WERI-Rb-1 (cell line): Measurements from ENCODE around the gene RFTN1.

Source experiments
- DNase-seq: peaks from one replicate; pipeline ENCODE4 v3.0.0-alpha.2; 2020
- H3K27ac ChIP-seq: fragments of 250-450 bp; sonication (Bioruptor Pico); 2 replicates; pipeline ENCODE4 v1.5.1; 2020; ENCODE audit warnings: mild to moderate bottlenecking, moderate library complexity
- H3K27me3 ChIP-seq: fragments of 250-450 bp; sonication (Bioruptor Pico); 2 replicates; pipeline ENCODE4 v1.5.1; 2021; ENCODE audit warnings: mild to moderate bottlenecking, low read depth, moderate library complexity; ENCODE audit not compliant: insufficient read depth, severe bottlenecking
- H3K36me3 ChIP-seq: fragments of 250-450 bp; sonication (Bioruptor Pico); 2 replicates; pipeline ENCODE4 v1.5.1; 2020; ENCODE audit warnings: mild to moderate bottlenecking, moderate library complexity
- H3K4me3 ChIP-seq: 2 replicates; pipeline ENCODE4 v1.5.1; 2011; ENCODE audit warnings: low read depth, mild to moderate bottlenecking, control low read depth, low read length
- H3K9me3 ChIP-seq: fragments of 250-450 bp; sonication (Bioruptor Pico); 2 replicates; pipeline ENCODE4 v1.5.1; 2021; ENCODE audit warnings: mild to moderate bottlenecking, moderate library complexity; ENCODE audit not compliant: severe bottlenecking
- TF ChIP-seq, protein P1 (sequence below): IDR thresholded peaks from 2 replicates; pipeline ENCODE4 v1.5.1; 2011; ENCODE audit warnings: low read depth, mild to moderate bottlenecking, control low read depth, inconsistent platforms, low read length

Gene RFTN1

GRCh38 chr3:16510620-16511319, 2.7 kb downstream of the RFTN1 start:
- no peaks in the 10 kb centered on the region for H3K36me3 ChIP-seq
- H3K27ac ChIP-seq: no peak overlapping the region
- TF ChIP-seq, protein P1, sequence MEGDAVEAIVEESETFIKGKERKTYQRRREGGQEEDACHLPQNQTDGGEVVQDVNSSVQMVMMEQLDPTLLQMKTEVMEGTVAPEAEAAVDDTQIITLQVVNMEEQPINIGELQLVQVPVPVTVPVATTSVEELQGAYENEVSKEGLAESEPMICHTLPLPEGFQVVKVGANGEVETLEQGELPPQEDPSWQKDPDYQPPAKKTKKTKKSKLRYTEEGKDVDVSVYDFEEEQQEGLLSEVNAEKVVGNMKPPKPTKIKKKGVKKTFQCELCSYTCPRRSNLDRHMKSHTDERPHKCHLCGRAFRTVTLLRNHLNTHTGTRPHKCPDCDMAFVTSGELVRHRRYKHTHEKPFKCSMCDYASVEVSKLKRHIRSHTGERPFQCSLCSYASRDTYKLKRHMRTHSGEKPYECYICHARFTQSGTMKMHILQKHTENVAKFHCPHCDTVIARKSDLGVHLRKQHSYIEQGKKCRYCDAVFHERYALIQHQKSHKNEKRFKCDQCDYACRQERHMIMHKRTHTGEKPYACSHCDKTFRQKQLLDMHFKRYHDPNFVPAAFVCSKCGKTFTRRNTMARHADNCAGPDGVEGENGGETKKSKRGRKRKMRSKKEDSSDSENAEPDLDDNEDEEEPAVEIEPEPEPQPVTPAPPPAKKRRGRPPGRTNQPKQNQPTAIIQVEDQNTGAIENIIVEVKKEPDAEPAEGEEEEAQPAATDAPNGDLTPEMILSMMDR: no peak
- no peak overlapping the region for H3K4me3 ChIP-seq
- DNase-seq: no peak
- H3K9me3 ChIP-seq: no peaks in the 10 kb centered on the region
- peaks cover 20% of the 10 kb centered on the region for H3K27me3 ChIP-seq

- Histone ChIP-seq H3K36me3 (no peaks in the 10 kb centered on the region), H3K9me3 (no peaks in the 10 kb centered on the region), H3K27ac (no peak overlapping the region), H3K4me3 (no peak overlapping the region), H3K27me3 (peaks cover 20% of the 10 kb centered on the region)
- TF ChIP-seq, protein P1: no peak
- no peak for DNase-seq
Measured at GRCh38 chr3:16509721-16510619, 3.5 kb downstream of the RFTN1 start.

- no peak overlapping the region for H3K27ac ChIP-seq
- TF ChIP-seq, protein P1: no peak
- peaks cover 11% of the 10 kb centered on the region for H3K27me3 ChIP-seq
- no peak for DNase-seq
- H3K36me3 ChIP-seq: no peaks in the 10 kb centered on the region
- no peaks in the 10 kb centered on the region for H3K9me3 ChIP-seq
- no peak overlapping the region for H3K4me3 ChIP-seq
Measured at GRCh38 chr3:16508591-16508995, 4.9 kb downstream of the RFTN1 start.

- TF ChIP-seq, protein P1: no peak
- peaks cover 11% of the 10 kb centered on the region for H3K27me3 ChIP-seq
- no peak overlapping the region for H3K4me3 ChIP-seq
- no peaks in the 10 kb centered on the region for H3K9me3 ChIP-seq
- no peaks in the 10 kb centered on the region for H3K36me3 ChIP-seq
- DNase-seq: no peak
- H3K27ac ChIP-seq: no peak overlapping the region
Measured at GRCh38 chr3:16508243-16508578, 5.3 kb downstream of the RFTN1 start.

DNA sequence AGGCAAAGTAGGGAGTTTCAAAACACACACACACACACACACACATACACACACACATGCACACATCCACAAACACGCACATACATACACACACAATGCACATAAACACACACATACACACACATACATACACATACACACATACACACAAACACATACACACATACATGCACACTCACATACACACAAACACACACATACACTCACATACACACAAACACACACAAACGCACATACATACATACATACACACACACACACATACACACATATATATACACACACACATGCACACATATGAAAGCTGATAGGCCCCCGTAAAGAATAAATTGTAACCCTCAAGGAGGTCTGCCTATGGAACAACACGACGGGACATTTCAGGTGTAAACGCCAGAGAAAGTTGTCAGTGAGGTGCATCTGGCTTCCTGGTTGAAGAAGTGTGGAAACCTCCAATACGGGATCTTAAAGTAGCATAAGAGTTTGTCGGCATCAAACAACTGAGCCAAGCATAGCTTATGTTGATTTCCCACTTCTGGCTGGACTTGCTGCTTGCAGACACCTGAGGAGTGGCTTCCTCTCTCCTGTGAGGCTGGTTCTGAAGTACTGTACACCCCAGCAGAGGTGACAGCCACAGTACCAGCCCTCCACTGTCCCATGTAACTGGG, 5.8 kb downstream of the RFTN1 start:
- Histone ChIP-seq H3K27me3 (peaks cover 6% of the 10 kb centered on the region), H3K36me3 (no peaks in the 10 kb centered on the region), H3K9me3 (no peaks in the 10 kb centered on the region), H3K27ac (no peak overlapping the region), H3K4me3 (no peak overlapping the region)
- TF ChIP-seq, protein P1: no peak
- no peak for DNase-seq
